Small intestine (tissue), 7 donors: ENCODE results near the gene TECPR2. TPM values are rescaled to one million over a fixed set of nuclear protein-coding genes. Genes with fewer than 3 reads are reported as not detected.
A peak's percentile ranks its signal among the peaks of the same experiment; 100 is the strongest.
"Not testable (repeated sequence)": the region's sequence is repeated elsewhere in the genome, so short reads cannot be mapped to it uniquely, and the experiment has no call there.

ENCODE experiments used
- DNase-seq, 2 donors: peaks; one replicate each; pipeline versions ENCODE4 v3.0.0 to v3.0.0-alpha.2; 2013
- FAIRE-seq: peaks from 2 replicates; lab custom pipeline; 2012; peaks lifted over from hg19 to GRCh38; lab: Jason Lieb, UNC
- H3K27ac ChIP-seq, 3 donors: one replicate each; pipeline ENCODE4 v1.5.1; 2013; ENCODE audit warnings: low read length in 2 of 3, mild to moderate bottlenecking in 2 of 3, control low read depth in 1 of 3, inconsistent platforms in 1 of 3, low read depth in 1 of 3, moderate library complexity in 1 of 3
- H3K27me3 ChIP-seq, 3 donors: one replicate each; pipeline ENCODE4 v1.6.1; 2013; ENCODE audit warnings: low read length in 3 of 3, inconsistent platforms in 1 of 3; ENCODE audit not compliant: control insufficient read depth in 3 of 3, insufficient read depth in 3 of 3
- H3K36me3 ChIP-seq, 3 donors: one replicate each; pipeline ENCODE4 v1.6.1; 2013; ENCODE audit warnings: low read length in 3 of 3, inconsistent platforms in 1 of 3, low read depth in 1 of 3, mild to moderate bottlenecking in 1 of 3, moderate library complexity in 1 of 3; ENCODE audit not compliant: control insufficient read depth in 3 of 3, insufficient read depth in 2 of 3
- H3K4me1 ChIP-seq, 3 donors: one replicate each; pipeline ENCODE4 v1.6.1; 2013; ENCODE audit warnings: low read length in 2 of 3, inconsistent platforms in 1 of 3, low read depth in 1 of 3, mild to moderate bottlenecking in 1 of 3, moderate library complexity in 1 of 3; ENCODE audit not compliant: control insufficient read depth in 3 of 3, insufficient read depth in 2 of 3
- H3K4me3 ChIP-seq, 3 donors: one replicate each; pipeline ENCODE4 v1.5.1; 2013; ENCODE audit warnings: low read length in 3 of 3, control low read depth in 1 of 3, inconsistent platforms in 1 of 3, low read depth in 1 of 3, mild to moderate bottlenecking in 1 of 3, moderate library complexity in 1 of 3
- H3K9me3 ChIP-seq, 2 donors: one replicate each; pipeline ENCODE4 v1.6.1; 2013; ENCODE audit warnings: low read depth in 1 of 2, low read length in 1 of 2; ENCODE audit not compliant: control insufficient read depth in 2 of 2, insufficient read depth in 1 of 2
- WGBS, 3 donors: extraction: QIAGEN DNeasy Blood & Tissue Kit; methylation state at CpG; one replicate each; pipeline ENCODE4 v1.1.7; 2013; 5-methylcytosine and 5-hydroxymethylcytosine counted together
- polyA plus RNA-seq, 4 donors: library from polyadenylated mRNA; stranded (reverse) in 3 of 4; unstranded in 1 of 4; fragments of 200-250 nt in 3 of 4; fragments of 120-200 nt in 1 of 4; gene quantifications; one replicate each; pipeline versions ENCODE4 v1.2.1 to v1.2.3, GENCODE V29; 2013
- donor health status: healthy with polysubstance abuse.
- donor health status: control.
- donor health status: control.
- donor health status: Bipolar disorder and iron deficiency.
- donor health status: healthy.

TECPR2 gene
- polyA plus RNA-seq, 4 donors, result 3.2 to 10.6 (median 7.6) TPM

- DNase-seq, result no peak
- no peaks in the 10 kb centered on the region for H3K27me3 ChIP-seq
- H3K36me3 ChIP-seq, result peaks cover 0 to 5% (median 0%) of the 10 kb centered on the region in 3 donors
- FAIRE-seq, result no peak
- H3K27ac ChIP-seq, result peak overlapping the region in 2 of 3 donors; percentile 34 to 82
- 78 to 84% (median 83%) methylated on average over 11 of the region's 11 CpGs for WGBS, 3 donors
- no peak overlapping the region for H3K4me3 ChIP-seq
- H3K4me1 ChIP-seq, result peaks cover 0 to 41% (median 6%) of the 10 kb centered on the region in 3 donors
- H3K9me3 ChIP-seq, result no peaks in the 10 kb centered on the region
Observed at GRCh38 chr14:102512793-102513300, 150.1 kb downstream of the TECPR2 start.

DNA sequence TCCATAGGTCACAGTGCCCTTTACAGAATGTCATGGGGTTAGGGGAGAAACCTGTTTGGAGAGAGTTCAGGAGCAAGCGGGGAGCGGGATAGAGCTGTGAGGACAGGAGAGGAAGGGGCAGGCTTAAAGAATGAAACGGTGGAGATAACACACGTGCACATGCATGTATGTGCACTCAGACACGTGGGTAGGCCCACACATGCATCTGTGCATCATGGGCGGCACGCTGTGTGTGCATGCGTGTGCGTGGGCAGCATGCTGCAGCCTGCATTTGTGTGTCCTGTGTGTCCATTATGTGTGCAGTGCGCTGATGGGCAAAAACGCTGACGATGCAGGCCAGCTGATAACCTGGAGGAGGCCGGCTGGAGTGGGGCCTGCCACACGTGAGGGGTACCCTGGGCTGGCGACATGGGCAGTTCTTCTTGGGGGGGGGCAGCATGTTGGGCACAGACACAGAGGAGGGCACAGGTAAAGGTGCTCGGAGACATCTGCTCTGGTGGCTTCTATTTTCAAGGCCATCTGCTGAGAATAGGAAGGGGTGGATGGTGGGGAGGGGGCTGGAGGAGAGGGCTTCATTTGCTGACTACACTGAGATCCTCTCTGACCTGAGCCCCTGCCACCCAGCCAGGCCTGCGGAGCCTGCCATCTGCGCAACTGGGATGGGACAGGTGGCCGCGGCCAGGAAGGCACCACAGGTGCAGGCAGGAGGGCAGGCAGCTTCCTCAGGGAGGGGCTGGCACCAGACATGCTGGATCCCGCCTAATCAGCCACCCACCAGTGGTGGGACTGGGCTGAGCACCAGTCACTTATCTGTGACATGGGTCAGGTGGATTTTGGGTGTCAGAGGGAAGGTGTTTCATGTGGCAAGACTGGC lies 151.4 kb downstream of the TECPR2 start:
- WGBS, 3 donors, result 82 to 92% (median 88%) methylated on average over 20 to 21 of the region's 21 CpGs
- peaks cover 0 to 35% (median 6%) of the 10 kb centered on the region in 3 donors for H3K4me1 ChIP-seq
- no peaks in the 10 kb centered on the region for H3K36me3 ChIP-seq
- H3K9me3 ChIP-seq, result no peaks in the 10 kb centered on the region
- H3K4me3 ChIP-seq, result no peak overlapping the region
- FAIRE-seq, result no peak
- no peaks in the 10 kb centered on the region for H3K27me3 ChIP-seq
- H3K27ac ChIP-seq, result no peak overlapping the region
- no peak for DNase-seq

GRCh38 chr14:102514987-102515733 lies 152.4 kb downstream of the TECPR2 start:
- DNase-seq (no peak), FAIRE-seq (no peak)
- H3K27ac ChIP-seq, result no peak overlapping the region
- WGBS, 3 donors, result 85 to 90% (median 88%) methylated on average over 12 of the region's 12 CpGs
- no peaks in the 10 kb centered on the region for H3K36me3 ChIP-seq
- no peak overlapping the region for H3K4me3 ChIP-seq
- peaks cover 0 to 33% (median 6%) of the 10 kb centered on the region in 3 donors for H3K4me1 ChIP-seq
- H3K27me3 ChIP-seq, result no peaks in the 10 kb centered on the region
- H3K9me3 ChIP-seq, result no peaks in the 10 kb centered on the region

GRCh38 chr14:102516531-102517391 lies 154.0 kb downstream of the TECPR2 start:
- 1% methylated on average over 59 to 95 of the region's 95 CpGs for WGBS, 3 donors
- H3K4me1 ChIP-seq, result peaks cover 0 to 17% (median 6%) of the 10 kb centered on the region in 3 donors
- no peaks in the 10 kb centered on the region for H3K9me3 ChIP-seq
- H3K27me3 ChIP-seq, result no peaks in the 10 kb centered on the region
- peak overlapping the region; percentile 23 to 82 (median 73) for H3K27ac ChIP-seq
- H3K36me3 ChIP-seq, result no peaks in the 10 kb centered on the region
- no peak for FAIRE-seq
- peak overlapping the region; percentile 63 to 69 (median 67) for H3K4me3 ChIP-seq
- peak; percentile 55 to 83 for DNase-seq

DNA sequence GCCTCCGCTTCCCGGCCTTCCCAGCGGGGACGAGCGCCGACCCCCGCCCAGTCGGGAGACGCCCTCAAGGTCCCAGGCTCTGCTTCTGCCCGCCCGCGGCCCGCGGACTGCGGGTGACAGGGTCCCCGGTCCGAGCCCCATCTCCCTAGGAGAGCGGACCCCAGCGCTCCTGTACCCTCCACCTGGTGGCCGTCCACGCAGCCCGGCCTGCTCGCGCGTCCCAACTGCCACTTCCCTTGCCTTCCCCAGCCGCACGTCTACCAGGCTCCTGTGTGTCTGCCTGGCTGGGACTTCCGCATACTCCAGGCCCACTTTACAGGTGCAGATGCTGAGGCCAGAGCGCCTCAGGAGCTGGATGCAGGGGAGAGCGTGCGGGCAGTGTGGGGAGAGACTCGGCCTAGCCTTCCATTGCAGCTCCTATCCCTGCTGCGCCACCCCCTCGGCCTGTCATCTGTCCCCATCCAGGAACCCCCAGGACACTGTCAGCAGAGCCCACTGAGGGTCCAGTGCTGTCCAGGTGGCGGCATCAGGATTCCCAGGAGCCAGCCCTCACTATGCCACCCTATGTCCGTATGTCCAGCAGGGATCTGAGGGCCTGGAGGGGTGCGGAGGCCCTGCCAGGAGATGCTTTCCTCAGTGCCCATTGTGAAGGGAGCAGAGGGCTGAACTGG lies 154.8 kb downstream of the TECPR2 start:
- H3K27ac ChIP-seq, result peak overlapping the region; percentile 23 to 82 (median 73)
- DNase-seq, result peak in 1 of 2 donors; percentile 54
- H3K27me3 ChIP-seq, result no peaks in the 10 kb centered on the region
- no peaks in the 10 kb centered on the region for H3K9me3 ChIP-seq
- FAIRE-seq, result no peak
- peak overlapping the region; percentile 63 to 69 (median 67) for H3K4me3 ChIP-seq
- 28 to 39% (median 32%) methylated on average over 22 to 37 of the region's 37 CpGs for WGBS, 3 donors
- H3K36me3 ChIP-seq, result no peaks in the 10 kb centered on the region
- peaks cover 0 to 10% (median 3%) of the 10 kb centered on the region in 3 donors for H3K4me1 ChIP-seq

- no peaks in the 10 kb centered on the region for H3K27me3 ChIP-seq
- 87 to 94% (median 92%) methylated on average over 8 of the region's 8 CpGs for WGBS, 3 donors
- FAIRE-seq, result no peak
- no peaks in the 10 kb centered on the region for H3K36me3 ChIP-seq
- no peaks in the 10 kb centered on the region for H3K9me3 ChIP-seq
- H3K4me1 ChIP-seq, result peaks cover 0 to 9% (median 0%) of the 10 kb centered on the region in 3 donors
- no peak for DNase-seq
- H3K27ac ChIP-seq, result no peak overlapping the region
- no peak overlapping the region for H3K4me3 ChIP-seq
Observed at GRCh38 chr14:102518063-102518648, 155.4 kb downstream of the TECPR2 start.

DNA sequence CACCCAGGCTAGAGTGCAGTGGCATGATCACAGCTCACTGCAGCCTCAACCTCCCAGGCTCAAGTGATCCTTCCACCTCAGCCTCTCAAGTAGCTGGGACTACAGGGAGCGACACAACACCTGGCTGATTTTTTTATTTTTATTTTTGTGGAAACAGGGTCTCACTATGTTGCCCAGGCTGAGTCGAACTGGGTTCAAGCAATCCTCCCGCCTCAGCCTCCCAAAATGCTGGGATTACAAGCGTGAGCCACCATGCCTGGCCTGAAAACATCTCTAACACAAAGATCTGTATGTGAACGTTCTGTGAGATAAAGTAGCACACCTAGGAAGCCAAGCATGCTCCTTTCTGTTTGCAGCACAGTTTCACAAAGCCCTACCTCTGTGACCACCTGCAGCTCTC lies 157.0 kb downstream of the TECPR2 start:
- not testable (repeated sequence) for H3K36me3 ChIP-seq, H3K4me3 ChIP-seq, H3K9me3 ChIP-seq, FAIRE-seq, H3K27me3 ChIP-seq, H3K27ac ChIP-seq, DNase-seq
- 79 to 88% (median 81%) methylated on average over 5 of the region's 5 CpGs for WGBS, 3 donors
- H3K4me1 ChIP-seq, result peaks cover 0 to 21% (median 5%) of the 10 kb centered on the region in 3 donors
